LNCaP clone FGC (cell line): ENCODE data around the gene NF2.

ENCODE experiments used
- DNase-seq: peaks from one replicate; pipeline ENCODE4 v3.0.0-alpha.2; 2011; ENCODE audit warnings: low read depth
- H3K4me3 ChIP-seq: 2 replicates; pipeline ENCODE4 v1.5.1; 2011; ENCODE audit warnings: mild to moderate bottlenecking, low read depth, low read length, control low read depth
- TF ChIP-seq, protein P1 (sequence below): IDR thresholded peaks from 2 replicates; pipeline ENCODE4 v1.5.1; 2012; ENCODE audit warnings: mild to moderate bottlenecking; ENCODE audit not compliant: control insufficient read depth, insufficient read depth; ENCODE audit errors: extremely low read depth

Gene NF2

DNA sequence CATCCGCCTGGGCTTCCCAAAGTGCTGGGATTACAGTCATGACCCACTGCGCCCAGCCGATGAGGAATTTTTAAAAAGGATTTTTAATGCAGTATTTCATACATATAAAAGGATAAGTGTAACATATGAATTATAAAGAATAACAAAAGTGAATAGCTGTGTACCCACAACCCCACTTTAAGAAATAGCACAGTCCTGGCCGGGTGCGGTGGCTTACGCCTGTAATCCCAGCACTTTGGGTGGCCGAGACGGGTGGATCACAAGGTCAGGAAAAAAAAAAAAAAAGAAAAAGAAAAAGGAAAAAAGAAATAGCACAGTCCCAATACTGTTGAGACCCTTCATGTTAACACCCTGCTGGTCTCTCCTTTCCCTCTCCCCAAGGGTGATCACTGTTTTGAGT, 62.1 kb downstream of the NF2 start:
- H3K4me3 ChIP-seq, result no peak overlapping the region
- no peak for DNase-seq
- TF ChIP-seq, protein P1, sequence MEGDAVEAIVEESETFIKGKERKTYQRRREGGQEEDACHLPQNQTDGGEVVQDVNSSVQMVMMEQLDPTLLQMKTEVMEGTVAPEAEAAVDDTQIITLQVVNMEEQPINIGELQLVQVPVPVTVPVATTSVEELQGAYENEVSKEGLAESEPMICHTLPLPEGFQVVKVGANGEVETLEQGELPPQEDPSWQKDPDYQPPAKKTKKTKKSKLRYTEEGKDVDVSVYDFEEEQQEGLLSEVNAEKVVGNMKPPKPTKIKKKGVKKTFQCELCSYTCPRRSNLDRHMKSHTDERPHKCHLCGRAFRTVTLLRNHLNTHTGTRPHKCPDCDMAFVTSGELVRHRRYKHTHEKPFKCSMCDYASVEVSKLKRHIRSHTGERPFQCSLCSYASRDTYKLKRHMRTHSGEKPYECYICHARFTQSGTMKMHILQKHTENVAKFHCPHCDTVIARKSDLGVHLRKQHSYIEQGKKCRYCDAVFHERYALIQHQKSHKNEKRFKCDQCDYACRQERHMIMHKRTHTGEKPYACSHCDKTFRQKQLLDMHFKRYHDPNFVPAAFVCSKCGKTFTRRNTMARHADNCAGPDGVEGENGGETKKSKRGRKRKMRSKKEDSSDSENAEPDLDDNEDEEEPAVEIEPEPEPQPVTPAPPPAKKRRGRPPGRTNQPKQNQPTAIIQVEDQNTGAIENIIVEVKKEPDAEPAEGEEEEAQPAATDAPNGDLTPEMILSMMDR, result no peak

DNA sequence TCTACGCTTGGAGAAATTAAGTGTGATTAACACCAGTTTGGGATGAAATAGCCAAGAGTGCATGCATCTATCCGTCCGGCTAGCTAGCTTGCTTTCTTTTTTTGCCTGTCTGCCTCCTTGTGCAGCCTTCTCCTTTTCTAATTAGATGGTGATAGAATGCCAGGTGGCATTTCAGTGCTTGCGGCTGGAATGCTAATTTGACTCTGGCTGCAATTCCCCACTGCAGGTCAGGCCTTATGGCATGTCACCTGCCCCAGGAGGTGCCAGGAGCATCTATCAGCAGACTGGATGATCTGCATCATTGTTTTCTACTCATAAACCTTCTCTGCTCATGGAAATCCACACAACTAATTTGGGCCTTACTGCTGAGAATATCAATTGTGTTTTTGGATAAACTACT, 65.2 kb downstream of the NF2 start:
- no peak for DNase-seq
- TF ChIP-seq, protein P1, result no peak
- H3K4me3 ChIP-seq, result no peak overlapping the region

DNA sequence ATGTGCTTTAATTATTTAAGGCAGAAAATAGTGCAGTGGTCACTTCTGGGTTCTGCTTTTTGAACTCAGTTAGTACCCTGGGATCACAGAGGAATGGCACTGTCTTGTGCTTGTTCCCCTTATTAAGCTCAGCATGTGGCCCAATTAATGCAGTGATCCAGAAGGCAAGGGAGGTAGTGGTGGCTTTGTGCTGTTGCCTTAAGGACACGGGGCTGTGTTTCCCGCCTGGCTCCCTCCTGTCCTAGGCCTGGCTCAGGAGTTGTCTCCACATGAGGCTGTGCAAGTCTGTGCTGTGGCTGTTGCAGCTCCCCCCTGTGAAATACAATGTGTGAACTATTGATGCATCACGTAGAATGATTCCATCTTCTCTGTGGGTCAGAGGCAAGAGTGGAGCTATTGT, 67.2 kb downstream of the NF2 start:
- no peak overlapping the region for H3K4me3 ChIP-seq
- DNase-seq, result no peak
- TF ChIP-seq, protein P1, result no peak

DNA sequence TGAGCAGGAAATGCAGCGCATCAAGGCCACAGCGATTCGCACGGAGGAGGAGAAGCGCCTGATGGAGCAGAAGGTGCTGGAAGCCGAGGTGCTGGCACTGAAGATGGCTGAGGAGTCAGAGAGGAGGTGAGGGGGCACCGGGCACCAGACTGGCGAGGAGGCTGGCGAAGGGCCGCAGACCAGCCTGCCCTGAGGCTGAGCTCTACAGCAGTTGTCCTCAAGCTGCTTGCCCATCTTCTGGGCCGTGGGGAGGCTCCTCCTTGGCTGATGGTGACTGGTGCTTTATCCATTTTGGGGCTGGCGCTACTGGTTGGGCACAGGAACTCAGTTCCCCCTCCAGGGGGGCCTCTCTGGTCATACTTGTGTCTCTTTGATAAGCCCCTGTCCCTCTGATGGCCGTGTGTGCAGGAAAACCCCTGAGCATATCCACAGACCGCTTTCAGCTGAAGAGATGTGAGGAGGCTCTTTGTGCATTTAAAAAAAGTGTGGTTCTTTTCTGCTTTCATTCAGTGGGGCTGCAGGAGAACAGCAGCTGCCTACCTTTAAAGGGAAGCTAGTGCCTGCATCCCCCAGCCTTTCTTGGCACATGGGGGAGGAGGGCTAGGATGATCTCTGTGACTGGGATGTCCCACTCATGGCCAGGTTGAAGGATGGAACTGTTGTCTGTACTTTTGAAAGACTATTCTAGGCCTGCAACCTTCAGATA, 70.1 kb downstream of the NF2 start:
- TF ChIP-seq, protein P1, result no peak
- H3K4me3 ChIP-seq, result no peak overlapping the region
- no peak for DNase-seq

DNA sequence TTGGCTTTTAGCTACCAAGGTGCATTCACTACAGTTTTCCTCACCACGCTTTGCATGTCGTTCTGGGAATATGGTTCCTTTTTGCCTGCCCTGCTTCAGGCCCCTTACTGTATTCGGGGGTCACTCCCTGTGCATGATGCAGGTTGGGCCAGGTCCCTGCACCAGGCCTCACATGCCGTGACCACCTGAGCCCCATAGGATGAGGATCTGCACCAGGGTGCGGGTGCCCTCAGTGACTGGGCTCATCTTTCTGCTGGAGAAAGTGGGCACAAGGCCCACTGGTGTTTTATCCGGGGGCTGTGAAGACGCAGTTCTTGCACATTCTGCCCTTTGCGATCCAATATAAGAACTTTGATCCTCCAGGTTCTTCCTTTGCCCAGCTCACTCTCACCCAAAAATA, 70.7 kb downstream of the NF2 start:
- TF ChIP-seq, protein P1, result no peak
- H3K4me3 ChIP-seq, result no peak overlapping the region
- no peak for DNase-seq

DNA sequence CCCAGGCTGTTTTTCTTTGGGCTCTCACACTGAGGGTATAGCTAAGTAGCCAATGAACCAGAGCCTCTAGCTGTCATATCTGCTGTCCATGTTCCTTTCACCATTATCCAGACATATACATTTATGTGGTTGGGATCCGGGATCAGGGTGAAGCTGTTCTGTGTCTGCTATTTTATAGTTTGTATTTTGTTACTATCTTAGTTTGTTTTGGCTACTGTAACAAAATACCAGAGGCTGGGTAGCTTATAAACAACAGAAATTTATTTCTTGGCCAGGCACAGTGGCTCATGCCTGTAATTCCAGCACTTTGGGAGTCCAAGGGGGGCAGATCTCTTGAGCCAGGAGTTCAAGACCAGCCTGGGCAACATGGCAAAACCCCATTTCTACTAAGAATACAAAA, 75.9 kb downstream of the NF2 start:
- TF ChIP-seq, protein P1, result no peak
- DNase-seq, result peak; percentile 71
- no peak overlapping the region for H3K4me3 ChIP-seq

DNA sequence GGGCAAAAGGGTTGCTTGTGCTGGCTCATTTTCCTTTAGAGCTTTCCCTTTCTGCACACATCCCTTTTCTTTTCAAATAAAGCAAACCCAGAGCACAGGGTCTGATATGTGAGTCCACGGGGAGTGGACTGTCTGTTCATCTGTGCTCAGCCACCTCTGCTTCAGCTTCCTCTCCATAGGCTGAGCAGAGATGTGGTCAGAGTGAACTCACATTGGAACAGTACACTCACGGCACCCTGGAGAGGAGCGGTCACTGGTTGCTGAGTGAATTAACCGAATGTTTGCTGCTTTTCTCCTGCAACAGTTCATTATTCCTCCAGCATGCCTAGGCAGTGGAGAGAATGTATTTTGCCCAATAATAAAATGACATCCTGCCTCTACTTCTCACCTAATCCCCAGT, 80.1 kb downstream of the NF2 start:
- DNase-seq, result no peak
- no peak overlapping the region for H3K4me3 ChIP-seq
- TF ChIP-seq, protein P1, result no peak
